Sigmoid colon (tissue), 3 donors: ENCODE data around the gene ZNF319.

ENCODE experiments used
- CTCF ChIP-seq, 4 experiments: fragments of 450-650 bp in 3 of 4; fragments of 200-600 bp in 1 of 4; IDR thresholded peaks; one replicate each; pipeline ENCODE4 v1.5.1; 2016 to 2019; ENCODE audit warnings: antibody characterized with exemption in 4 of 4, mild to moderate bottlenecking in 3 of 4, moderate library complexity in 2 of 4
- POLR2A ChIP-seq, 2 donors: fragments of 450-650 bp; IDR thresholded peaks; one replicate each; pipeline ENCODE4 v1.6.1; 2016; ENCODE audit warnings: antibody characterized with exemption in 2 of 2, mild to moderate bottlenecking in 2 of 2, moderate library complexity in 2 of 2

DNA sequence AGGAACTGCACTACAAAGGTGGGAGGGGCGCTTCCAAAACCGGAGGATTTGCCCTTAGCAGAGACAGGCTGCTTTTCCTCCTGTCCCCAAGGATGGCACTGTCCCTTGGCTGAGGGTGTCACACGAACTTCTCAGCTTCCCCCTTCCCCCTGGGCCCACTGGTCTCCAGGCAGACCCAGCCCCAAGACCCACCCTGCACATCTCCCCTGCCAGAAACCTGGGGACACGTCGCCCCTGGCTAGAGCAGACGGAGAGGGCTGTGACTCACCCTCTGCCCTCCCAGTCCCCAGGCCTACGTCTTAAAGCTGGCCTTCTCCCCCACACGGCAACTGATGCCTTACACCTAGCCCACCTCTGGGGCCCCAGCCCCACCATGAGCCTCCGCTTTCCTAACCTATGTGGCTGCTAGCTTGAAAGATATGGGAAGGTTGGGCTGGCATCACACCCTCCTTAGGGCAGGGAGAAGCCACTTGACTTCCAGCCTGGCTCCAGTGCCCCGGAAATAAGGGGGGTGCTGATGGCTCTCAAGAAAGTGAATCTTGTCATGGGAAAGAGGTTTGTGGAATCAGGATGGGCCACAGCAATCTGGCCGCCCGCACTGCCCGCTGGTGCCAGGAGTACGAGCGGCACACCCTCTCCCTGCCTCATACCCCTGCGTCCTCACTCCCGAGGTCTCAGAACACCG, 4.6 kb downstream of the ZNF319 start:
- TF ChIP-seq CTCF (IDR thresholded peaks at IDR 0.05): no peak
- TF ChIP-seq POLR2A (IDR thresholded peaks at IDR 0.05): no peak
